ENCODE measurements around the gene P4HB.
"Not testable (repeated sequence)": the region's sequence is repeated elsewhere in the genome, so short reads cannot be mapped to it uniquely, and the experiment has no call there.

The P4HB gene

GRCh38 chr17:81845881-81846742 is 14.2 kb downstream of the P4HB start:
- DNase-seq (ENCODE audit: low read depth in 2 of 2): no peak

- no peak for DNase-seq (ENCODE audit: low read depth in 2 of 2)
These were observed 15.0 kb downstream of the P4HB start for GRCh38 chr17:81845361-81845760.

GRCh38 chr17:81844887-81845286 is 15.4 kb downstream of the P4HB start:
- no peak for DNase-seq (ENCODE audit: low read depth in 2 of 2)

- no peak for DNase-seq (ENCODE audit: low read depth in 2 of 2)
These were observed 15.9 kb downstream of the P4HB start for GRCh38 chr17:81844327-81844851.

- no peak for DNase-seq (ENCODE audit: low read depth in 2 of 2)
These were observed 16.5 kb downstream of the P4HB start for GRCh38 chr17:81843713-81844326.

GRCh38 chr17:81842725-81843504 is 17.4 kb downstream of the P4HB start:
- DNase-seq (ENCODE audit: low read depth in 2 of 2): no peak

- DNase-seq (ENCODE audit: low read depth in 2 of 2): no peak
These were observed 18.0 kb downstream of the P4HB start for GRCh38 chr17:81842378-81842724.

GRCh38 chr17:81841866-81842265 is 18.5 kb downstream of the P4HB start:
- DNase-seq (ENCODE audit: low read depth in 2 of 2): no peak

- no peak for DNase-seq (ENCODE audit: low read depth in 2 of 2)
These were observed 19.2 kb downstream of the P4HB start for GRCh38 chr17:81840826-81841778.

GRCh38 chr17:81840059-81840458 is 20.3 kb downstream of the P4HB start:
- DNase-seq (ENCODE audit: low read depth in 2 of 2): not testable (repeated sequence)

GRCh38 chr17:81839301-81839700 is 21.0 kb downstream of the P4HB start:
- no peak for DNase-seq (ENCODE audit: low read depth in 2 of 2)

GRCh38 chr17:81838753-81839255 is 21.5 kb downstream of the P4HB start:
- DNase-seq (ENCODE audit: low read depth in 2 of 2): no peak

- no peak for DNase-seq (ENCODE audit: low read depth in 2 of 2)
These were observed 22.7 kb downstream of the P4HB start for GRCh38 chr17:81837641-81838040.

- DNase-seq (ENCODE audit: low read depth in 2 of 2): no peak
These were observed 25.5 kb downstream of the P4HB start, which contains the start of gene PPP1R27 for GRCh38 chr17:81834831-81835267. Gene PPP1R27, minus strand, starts transcription at chr17:81835050. Its CDS starts 97 bp downstream, at chr17:81834953.

- DNase-seq (ENCODE audit: low read depth in 2 of 2): no peak
These were observed 26.2 kb downstream of the P4HB start for GRCh38 chr17:81833921-81834830.

GRCh38 chr17:81833160-81833920 is 27.0 kb downstream of the P4HB start, which contains the start of gene MCRIP1:
Gene MCRIP1, minus strand, starts transcription at chr17:81833291. Its CDS starts 8,785 bp downstream, at chr17:81824506.
- DNase-seq (ENCODE audit: low read depth in 2 of 2): peak; percentile 95 to 97

GRCh38 chr17:81832608-81833159 is 27.7 kb downstream of the P4HB start:
- peak; percentile 25 to 36 for DNase-seq (ENCODE audit: low read depth in 2 of 2)

- DNase-seq (ENCODE audit: low read depth in 2 of 2): peak; percentile 15 to 26
These were observed 28.3 kb downstream of the P4HB start for GRCh38 chr17:81831957-81832607.

All from stimulated activated CD8-positive, alpha-beta memory T cell treated with anti-CD3 and anti-CD28 coated beads, Interleukin-2, amount 100 ng/mL, for 48 hours (primary cell).